T-cell (primary cell): ENCODE measurements around the gene TPD52L1. TPM values are rescaled to one million over a fixed set of nuclear protein-coding genes. Genes with fewer than 3 reads are reported as not detected.

Source experiments
- ATAC-seq, 4 experiments: fragments of 200-7000 bp in 3 of 4; fragments of 150-1000 bp in 1 of 4; cut with Tn5 transposase; replicated peaks in 1 of 4; 1 replicate in 3 of 4; 2 replicates in 1 of 4; pipeline ENCODE4 v1.10.0; 2021; ENCODE audit warnings: moderate library complexity in 3 of 4, mild to moderate bottlenecking in 2 of 4, moderate number of reproducible peaks in 1 of 4
- CTCF ChIA-PET, 2 donors: fragments of 300-600 bp; sonication (Branson Sonifier 250); formaldehyde crosslinking; loops; one replicate each; lab custom pipeline; 2022; ENCODE audit warnings: antibody characterized with exemption in 2 of 2; lab: Charles Lee
- POLR2A ChIA-PET, 2 donors: fragments of 300-600 bp; sonication (Branson Sonifier 250); formaldehyde crosslinking; loops; one replicate each; lab custom pipeline; 2022; ENCODE audit warnings: antibody characterized with exemption in 2 of 2; lab: Charles Lee
- DNase-seq, 35 experiments: peaks; one replicate each; pipeline versions ENCODE4 v3.0.0 to v3.0.0-alpha.2; 2013 to 2023
- H3K27ac ChIP-seq: one replicate; pipeline ENCODE4 v1.5.1; 2013; ENCODE audit warnings: low read length
- H3K27me3 ChIP-seq, 2 experiments: replicated peaks in 1 of 2; 1 replicate in 1 of 2; 2 replicates in 1 of 2; pipeline versions ENCODE4 v1.6.1 to v1.7.0; 2013; ENCODE audit warnings: low read length in 1 of 2, mixed read lengths in 1 of 2; ENCODE audit not compliant: control insufficient read depth in 2 of 2, insufficient read depth in 2 of 2; ENCODE audit errors: extremely low read depth in 1 of 2
- H3K36me3 ChIP-seq, 2 donors: 1 replicate in 1 of 2; 2 replicates in 1 of 2; pipeline versions ENCODE4 v1.6.1 to v1.7.0; 2013; ENCODE audit warnings: low read length in 1 of 2; ENCODE audit not compliant: control insufficient read depth in 2 of 2, insufficient read depth in 1 of 2; ENCODE audit errors: extremely low read depth in 1 of 2
- H3K4me1 ChIP-seq, 2 experiments: 1 replicate in 1 of 2; 2 replicates in 1 of 2; pipeline versions ENCODE4 v1.6.1 to v1.7.0; 2013; ENCODE audit warnings: low read length in 2 of 2, mixed read lengths in 1 of 2; ENCODE audit not compliant: insufficient read depth in 2 of 2, control insufficient read depth in 1 of 2; ENCODE audit errors: extremely low read depth in 1 of 2
- H3K4me3 ChIP-seq, 2 donors: 1 replicate in 1 of 2; 2 replicates in 1 of 2; pipeline versions ENCODE4 v1.5.1 to v1.7.0; 2013; ENCODE audit warnings: mild to moderate bottlenecking in 2 of 2, low read length in 1 of 2, moderate library complexity in 1 of 2; ENCODE audit not compliant: control insufficient read depth in 1 of 2; ENCODE audit errors: extremely low read depth in 1 of 2
- H3K9me3 ChIP-seq: 2 replicates; pipeline ENCODE4 v1.7.0; 2013
- H3K27ac Mint-ChIP-seq, 2 donors: one replicate each; pipeline ENCODE4 v1.8.0; 2020 to 2021; ENCODE audit warnings: mild to moderate bottlenecking in 2 of 2, mixed read lengths in 2 of 2
- H3K27me3 Mint-ChIP-seq, 2 donors: one replicate each; pipeline ENCODE4 v1.8.0; 2021 to 2022; ENCODE audit warnings: mixed read lengths in 2 of 2
- H3K36me3 Mint-ChIP-seq: one replicate; pipeline ENCODE4 v1.8.0; 2021; ENCODE audit warnings: mixed read lengths
- H3K4me1 Mint-ChIP-seq, 3 donors: one replicate each; pipeline ENCODE4 v1.8.0; 2020 to 2022; ENCODE audit warnings: mixed read lengths in 3 of 3, mild to moderate bottlenecking in 1 of 3
- H3K4me3 Mint-ChIP-seq, 3 donors: one replicate each; pipeline ENCODE4 v1.8.0; 2020 to 2022; ENCODE audit warnings: mild to moderate bottlenecking in 3 of 3, mixed read lengths in 3 of 3, moderate library complexity in 3 of 3
- H3K9me3 Mint-ChIP-seq, 3 donors: one replicate each; pipeline ENCODE4 v1.8.0; 2020 to 2022; ENCODE audit warnings: mixed read lengths in 3 of 3
- WGBS: methylation state at CpG from one replicate; pipeline ENCODE4 v1.1.5; 2013; ENCODE audit warnings: missing lambda C conversion rate; ENCODE audit not compliant: insufficient coverage; 5-methylcytosine and 5-hydroxymethylcytosine counted together
- total RNA-seq, 35 experiments: library from RNA in 6 of 35; stranded (reverse) in 6 of 35; fragments of 120-200 nt in 1 of 35; gene quantifications; one replicate each; pipeline versions ENCODE4 v1.2.1 to v1.2.4 and lab custom pipeline; 2013 to 2026

Gene TPD52L1
- total RNA-seq, 5 donors from 2014 or later (not counting 1 experiment from before 2014, with no cell fraction given) = 0.20 to 0.89 (median 0.47) TPM; not detected in 1

DNA sequence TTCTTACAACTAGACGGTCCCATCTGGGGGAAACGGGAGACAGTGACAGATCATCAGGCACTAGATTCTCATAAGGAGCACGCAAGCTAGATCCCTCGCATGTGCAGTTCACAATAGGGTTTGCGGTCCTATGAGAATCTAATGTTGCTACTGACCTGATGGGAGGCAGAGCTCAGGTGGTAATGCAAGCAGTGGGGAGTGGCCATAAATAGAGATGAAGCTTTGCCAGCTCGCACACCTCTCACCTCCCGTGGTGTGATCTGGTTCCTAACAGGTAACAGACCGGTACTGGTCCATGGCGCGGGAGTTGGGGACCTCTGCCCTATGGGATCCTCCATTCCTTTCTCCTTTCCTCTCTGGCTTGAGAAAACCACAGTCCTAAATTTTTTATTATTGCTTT lies 63.8 kb downstream of the TPD52L1 start:
- Histone ChIP-seq H3K4me3 (no peak overlapping the region), H3K9me3 (no peaks in the 10 kb centered on the region), H3K27ac (no peak overlapping the region), H3K36me3 (no peaks in the 10 kb centered on the region), H3K4me1 (no peaks in the 10 kb centered on the region), H3K27me3 (peaks cover 0 to 6% of the 10 kb centered on the region in 2 experiments)
- 86% methylated on average over 4 of the region's 10 CpGs for WGBS
- Mint-ChIP-seq H3K4me3 (no peak overlapping the region), H3K27me3 (peaks cover 6% of the 10 kb centered on the region in 2 donors), H3K36me3 (no peaks in the 10 kb centered on the region), H3K4me1 (no peaks in the 10 kb centered on the region), H3K27ac (no peak overlapping the region), H3K9me3 (no peaks in the 10 kb centered on the region)
- DNase-seq (no peak), ATAC-seq (no peak)
- ChIA-PET POLR2A (no interaction called here), CTCF (no interaction called here)

DNA sequence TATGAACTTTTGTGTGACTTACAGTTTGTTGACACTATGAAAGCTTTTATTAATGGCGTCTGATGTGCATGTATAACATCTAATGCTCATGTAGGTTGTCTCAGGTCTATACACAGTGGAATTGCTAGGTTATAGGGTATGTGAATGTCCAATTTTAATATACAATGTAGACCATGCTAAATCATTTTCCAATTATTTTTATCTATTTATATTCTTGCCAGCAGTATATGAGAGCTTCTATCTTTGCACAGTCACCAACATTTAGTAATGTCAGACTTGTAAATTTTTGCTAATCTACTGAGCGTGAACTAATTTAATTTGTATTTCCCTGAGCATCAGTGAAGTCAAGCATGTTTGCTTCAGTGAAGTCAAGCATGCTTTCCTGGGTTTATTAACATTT lies 64.4 kb downstream of the TPD52L1 start:
- ChIA-PET POLR2A (no interaction called here), CTCF (no interaction called here)
- Mint-ChIP-seq H3K4me3 (no peak overlapping the region), H3K27me3 (peaks cover 6% of the 10 kb centered on the region in 2 donors), H3K27ac (no peak overlapping the region), H3K9me3 (no peaks in the 10 kb centered on the region), H3K4me1 (no peaks in the 10 kb centered on the region), H3K36me3 (no peaks in the 10 kb centered on the region)
- Histone ChIP-seq H3K4me1 (no peaks in the 10 kb centered on the region), H3K27ac (no peak overlapping the region), H3K27me3 (peaks cover 0 to 6% of the 10 kb centered on the region in 2 experiments), H3K36me3 (no peaks in the 10 kb centered on the region), H3K9me3 (no peaks in the 10 kb centered on the region), H3K4me3 (no peak overlapping the region)
- WGBS = no CpG with 5 or more reads among the region's 2 CpGs
- ATAC-seq = no peak
- DNase-seq = no peak

DNA sequence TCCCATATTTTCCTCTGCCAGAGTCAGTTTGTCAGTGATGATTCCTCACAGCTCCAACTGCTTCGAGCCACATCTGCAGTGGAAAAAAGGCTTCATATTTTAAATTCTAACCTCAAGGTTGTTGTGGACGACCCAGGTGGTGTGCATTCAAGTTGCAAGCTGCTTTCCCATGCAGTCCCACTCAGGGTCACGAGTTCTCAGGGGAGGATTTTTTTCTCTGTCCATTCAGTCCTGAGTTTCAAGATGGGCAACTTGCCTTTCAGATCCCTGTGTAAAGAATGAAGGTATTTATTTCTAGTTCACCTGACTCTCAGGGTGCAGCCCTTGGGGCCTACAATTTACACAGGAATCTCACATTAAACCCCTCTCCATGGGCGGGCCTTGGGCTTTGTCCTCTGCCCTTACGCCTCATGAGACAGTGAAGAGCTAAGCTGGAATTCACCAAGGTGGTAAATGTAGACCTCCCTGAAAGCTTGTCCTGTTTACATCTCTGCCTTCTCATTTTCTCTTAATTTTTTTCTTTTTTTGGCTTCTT lies 65.9 kb downstream of the TPD52L1 start:
- WGBS = 60% methylated on average over 1 of the region's 5 CpGs
- Histone ChIP-seq H3K36me3 (no peaks in the 10 kb centered on the region), H3K4me3 (no peak overlapping the region), H3K27ac (no peak overlapping the region), H3K27me3 (peaks cover 0 to 3% of the 10 kb centered on the region in 2 experiments), H3K9me3 (no peaks in the 10 kb centered on the region), H3K4me1 (no peaks in the 10 kb centered on the region)
- Mint-ChIP-seq H3K27ac (no peak overlapping the region), H3K9me3 (no peaks in the 10 kb centered on the region), H3K36me3 (no peaks in the 10 kb centered on the region), H3K4me1 (no peaks in the 10 kb centered on the region), H3K27me3 (peaks cover 6% of the 10 kb centered on the region in 2 donors), H3K4me3 (no peak overlapping the region)
- CTCF ChIA-PET = interaction anchor here in 1 of 2 donors (0.5 kb wide), 1 partner anchor 27 kb away, joined by 5 read pairs; no protein-coding TSS in a partner anchor
- POLR2A ChIA-PET = no interaction called here
- DNase-seq (no peak), ATAC-seq (no peak)

DNA sequence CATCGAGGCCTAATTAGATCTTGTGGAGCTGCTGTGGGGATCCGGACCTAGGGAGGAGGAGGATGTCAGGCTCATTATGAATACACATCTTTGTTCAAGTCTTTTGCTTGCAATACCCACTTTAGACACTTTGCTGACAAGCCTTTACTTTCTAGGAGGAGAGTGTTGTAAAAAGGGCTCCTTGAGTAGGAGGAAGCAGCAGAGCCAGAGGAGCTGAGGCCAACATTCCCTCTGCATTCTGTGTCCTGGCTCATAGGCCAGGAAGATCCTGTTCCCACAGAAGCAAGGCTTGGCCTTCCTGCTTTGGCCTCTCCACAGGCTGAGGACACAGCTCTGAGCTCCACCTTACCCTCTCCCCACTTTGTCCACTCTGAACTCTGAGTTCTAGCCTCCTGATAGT lies 67.1 kb downstream of the TPD52L1 start:
- no peaks in the 10 kb centered on the region for H3K36me3 Mint-ChIP-seq
- no CpG with 5 or more reads among the region's 2 CpGs for WGBS
- H3K27ac Mint-ChIP-seq = no peak overlapping the region
- ChIA-PET CTCF (interaction anchor here in 1 of 2 donors (0.6 kb wide), 1 partner anchor 18 kb away, joined by 3 read pairs; no protein-coding TSS in a partner anchor), POLR2A (no interaction called here)
- H3K27me3 Mint-ChIP-seq = peaks cover 3 to 6% of the 10 kb centered on the region in 2 donors
- H3K4me3 ChIP-seq = no peak overlapping the region
- no peak overlapping the region for H3K27ac ChIP-seq
- DNase-seq (no peak), ATAC-seq (no peak)
- H3K4me1 Mint-ChIP-seq = no peaks in the 10 kb centered on the region
- H3K9me3 ChIP-seq = no peaks in the 10 kb centered on the region
- no peaks in the 10 kb centered on the region for H3K36me3 ChIP-seq
- no peaks in the 10 kb centered on the region for H3K4me1 ChIP-seq
- H3K27me3 ChIP-seq = peaks cover 0 to 3% of the 10 kb centered on the region in 2 experiments
- no peaks in the 10 kb centered on the region for H3K9me3 Mint-ChIP-seq
- H3K4me3 Mint-ChIP-seq = no peak overlapping the region

DNA sequence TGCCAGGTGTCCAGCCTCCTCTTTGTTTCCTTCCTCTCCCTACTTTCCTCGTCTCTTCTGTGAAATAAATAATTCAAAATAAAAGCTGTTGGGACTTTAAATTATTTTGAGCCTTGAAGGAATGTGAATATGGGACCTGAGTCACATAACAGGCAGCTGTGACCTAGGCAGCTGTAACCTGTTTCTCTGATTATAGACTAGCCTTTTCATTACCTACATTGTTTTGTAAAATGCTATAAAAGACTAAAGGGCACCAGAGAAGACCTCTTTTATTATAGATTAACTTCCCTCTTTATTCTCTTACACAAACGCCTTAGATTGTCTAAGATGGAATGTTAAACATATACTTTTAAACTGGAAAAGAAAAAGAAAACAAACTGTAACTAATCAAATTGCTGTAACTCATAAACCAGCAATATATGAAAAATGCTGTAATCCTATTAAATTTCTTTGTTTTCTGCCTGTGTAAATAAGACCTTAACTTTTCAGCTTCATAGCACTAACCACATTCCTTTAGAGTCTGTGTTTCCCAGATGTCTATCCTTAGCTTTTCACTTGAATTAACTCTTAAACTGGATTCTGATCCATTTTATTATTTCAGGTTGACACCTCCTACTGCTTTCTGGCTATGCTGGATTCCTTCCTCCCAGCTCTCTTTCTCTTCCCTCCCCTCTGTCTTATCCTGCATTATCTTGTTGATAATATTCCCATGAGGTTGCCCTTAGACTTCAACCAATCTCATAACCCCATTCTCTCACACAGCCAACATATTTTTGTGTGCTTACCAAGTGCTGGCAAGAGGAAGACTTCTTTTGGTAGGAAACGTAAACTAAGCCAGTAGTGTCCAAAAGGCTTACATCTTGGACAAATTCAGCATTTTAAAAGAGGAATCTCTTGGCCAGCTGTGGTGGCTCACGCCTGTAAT lies 69.2 kb downstream of the TPD52L1 start:
- ChIA-PET POLR2A (no interaction called here), CTCF (no interaction called here)
- DNase-seq = no peak
- Histone ChIP-seq H3K4me1 (no peaks in the 10 kb centered on the region), H3K27me3 (peaks cover 0 to 3% of the 10 kb centered on the region in 2 experiments), H3K36me3 (no peaks in the 10 kb centered on the region), H3K9me3 (no peaks in the 10 kb centered on the region), H3K27ac (no peak overlapping the region), H3K4me3 (no peak overlapping the region)
- no peak for ATAC-seq
- WGBS = no CpG with 5 or more reads among the region's 4 CpGs
- peaks cover 3 to 6% of the 10 kb centered on the region in 2 donors for H3K27me3 Mint-ChIP-seq
- H3K27ac Mint-ChIP-seq = no peak overlapping the region
- no peaks in the 10 kb centered on the region for H3K36me3 Mint-ChIP-seq
- H3K9me3 Mint-ChIP-seq = no peaks in the 10 kb centered on the region
- no peak overlapping the region for H3K4me3 Mint-ChIP-seq
- no peaks in the 10 kb centered on the region for H3K4me1 Mint-ChIP-seq

DNA sequence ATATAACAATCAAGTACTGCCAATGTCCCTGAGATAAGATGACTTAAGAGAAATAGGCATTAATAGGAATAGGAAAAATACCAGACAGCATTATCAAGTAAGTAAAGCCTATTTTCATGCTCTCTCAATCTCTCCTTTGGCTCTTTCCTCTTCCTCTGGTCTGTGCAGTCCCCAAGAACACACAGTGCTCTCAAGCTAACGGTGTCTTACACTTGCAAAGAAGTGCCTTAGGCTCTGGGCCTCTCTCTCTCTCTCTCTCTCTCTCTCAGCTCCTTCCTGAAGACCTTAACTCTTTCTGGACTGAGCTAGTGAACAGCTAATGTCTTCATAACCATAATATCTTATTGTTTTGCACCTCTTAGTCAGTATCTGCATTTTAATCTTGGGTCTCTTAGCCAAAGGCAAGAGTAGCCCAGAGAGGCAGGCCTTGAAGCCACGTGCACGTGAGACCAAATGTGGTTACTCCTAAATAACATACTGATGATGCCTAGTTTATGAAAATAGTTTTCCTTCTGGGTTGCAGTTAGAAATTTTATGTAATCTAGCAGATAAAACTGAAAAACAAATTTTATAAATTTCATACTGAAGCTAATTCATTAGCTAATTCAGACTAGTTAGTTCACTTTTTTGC lies 70.8 kb downstream of the TPD52L1 start:
- H3K27me3 ChIP-seq = peaks cover 0 to 3% of the 10 kb centered on the region in 2 experiments
- no peaks in the 10 kb centered on the region for H3K9me3 Mint-ChIP-seq
- no peaks in the 10 kb centered on the region for H3K36me3 ChIP-seq
- H3K4me1 Mint-ChIP-seq = no peaks in the 10 kb centered on the region
- no peak for DNase-seq
- ChIA-PET CTCF (interaction anchor here in 1 of 2 donors (0.6 kb wide), 1 partner anchor 10 kb away, joined by 3 read pairs; no protein-coding TSS in a partner anchor), POLR2A (interaction anchor here in 1 of 2 donors (0.7 kb wide), 1 partner anchor 77 kb away, joined by 3 read pairs; no protein-coding TSS in a partner anchor)
- H3K27me3 Mint-ChIP-seq = peaks cover 0 to 3% of the 10 kb centered on the region in 2 donors
- H3K36me3 Mint-ChIP-seq = no peaks in the 10 kb centered on the region
- H3K4me1 ChIP-seq = no peaks in the 10 kb centered on the region
- no peak overlapping the region for H3K4me3 ChIP-seq
- H3K9me3 ChIP-seq = no peaks in the 10 kb centered on the region
- WGBS = 22% methylated on average over 1 of the region's 3 CpGs
- ATAC-seq = no peak
- H3K27ac ChIP-seq = no peak overlapping the region
- H3K4me3 Mint-ChIP-seq = no peak overlapping the region
- H3K27ac Mint-ChIP-seq = no peak overlapping the region
